Measurements from ENCODE around the gene DNAH10.

DNAH10 gene

DNA sequence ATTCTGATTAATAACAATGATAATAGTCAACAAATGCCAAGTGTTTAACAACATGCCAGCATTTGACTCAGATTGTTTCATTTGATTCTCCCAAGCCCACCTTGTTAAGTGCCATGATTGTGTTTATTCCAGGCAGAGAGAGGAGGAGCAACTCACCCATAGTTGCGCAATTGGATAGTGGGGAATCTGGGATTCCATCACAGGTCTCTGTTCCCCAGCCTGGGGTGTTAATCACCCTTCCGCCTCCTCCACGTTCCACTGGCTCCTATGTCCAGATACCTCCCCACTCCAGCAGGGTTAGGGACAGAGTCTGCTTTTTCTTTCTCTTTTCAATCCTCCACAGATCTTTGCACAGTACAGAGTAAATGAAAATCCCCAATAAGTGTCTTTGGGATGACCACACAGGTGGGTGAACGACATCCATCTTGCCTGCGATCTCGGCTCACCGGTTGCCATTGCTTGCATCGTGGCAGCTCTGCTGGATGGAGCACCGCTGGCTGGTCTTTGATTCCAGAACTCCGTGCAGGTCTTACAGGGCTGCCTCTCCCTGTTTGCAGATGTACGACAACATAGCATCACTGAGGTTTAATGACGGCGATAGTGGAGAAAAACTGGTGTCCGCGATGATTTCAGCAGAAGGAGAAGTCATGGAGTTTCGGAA, 78.8 kb downstream of the DNAH10 start:
- H3K9me3 ChIP-seq, result no peaks in the 10 kb centered on the region
- intact Hi-C loops (cut with DNase I; ENCODE audit: low total_unique reads), result no loop called here
- H3K4me1 ChIP-seq, result no peaks in the 10 kb centered on the region
- peaks cover 0 to 9% of the 10 kb centered on the region in 2 donors for H3K27me3 ChIP-seq
- no peak overlapping the region for H3K4me3 ChIP-seq
- no peak for DNase-seq
- no peak overlapping the region for H3K27ac ChIP-seq
- H3K36me3 ChIP-seq, result no peaks in the 10 kb centered on the region
- TF ChIP-seq CTCF (IDR thresholded peaks at IDR 0.05), result no peak

DNA sequence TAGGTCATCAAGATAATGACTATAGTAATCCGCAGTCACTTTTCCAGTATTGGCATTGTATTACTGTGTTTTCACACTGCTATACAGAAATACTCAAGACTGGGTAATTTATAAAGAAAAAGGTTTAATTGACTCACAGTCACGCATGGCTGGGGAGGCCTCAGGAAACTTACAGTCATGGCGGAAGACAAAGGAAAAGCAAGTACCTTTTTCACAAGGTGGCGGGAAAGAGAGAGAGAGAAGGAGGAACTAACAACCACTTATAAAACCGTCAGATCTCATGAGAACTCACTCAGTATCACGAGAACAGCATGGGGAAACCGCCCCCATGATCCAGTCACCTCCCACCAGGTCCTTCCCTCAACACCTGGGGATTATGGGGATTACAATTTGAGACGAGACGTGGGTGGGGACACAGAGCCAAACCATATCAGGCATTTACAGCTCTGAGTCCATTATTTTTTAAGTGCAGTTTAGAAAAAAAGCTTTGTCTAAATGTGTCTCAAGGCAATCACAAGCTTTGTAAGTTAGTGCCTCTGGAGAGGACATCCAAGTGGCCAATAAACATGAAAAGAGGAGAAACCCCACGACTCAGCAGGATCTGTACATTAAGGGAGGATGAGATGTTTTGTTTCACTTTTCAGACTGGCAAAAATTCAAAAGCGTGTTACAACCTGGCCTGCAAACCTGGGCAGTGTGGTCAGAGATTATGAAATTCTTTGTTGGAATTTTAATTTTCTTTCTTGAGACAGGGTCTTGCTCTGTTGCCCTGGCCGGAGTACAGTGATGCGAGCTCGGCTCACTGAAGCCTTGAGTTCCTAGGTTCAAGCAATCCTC, 82.0 kb downstream of the DNAH10 start:
- Histone ChIP-seq H3K4me1 (no peaks in the 10 kb centered on the region), H3K27ac (no peak overlapping the region), H3K4me3 (no peak overlapping the region), H3K27me3 (peaks cover 0 to 9% of the 10 kb centered on the region in 2 donors), H3K9me3 (no peaks in the 10 kb centered on the region), H3K36me3 (no peaks in the 10 kb centered on the region)
- DNase-seq, result no peak
- TF ChIP-seq CTCF (IDR thresholded peaks at IDR 0.05), result no peak
- intact Hi-C loops (cut with DNase I; ENCODE audit: low total_unique reads), result no loop called here

GRCh38 chr12:123845881-123846280, 83.8 kb downstream of the DNAH10 start:
- TF ChIP-seq CTCF (IDR thresholded peaks at IDR 0.05), result no peak
- Histone ChIP-seq H3K27ac (no peak overlapping the region), H3K27me3 (peaks cover 0 to 17% of the 10 kb centered on the region in 2 donors), H3K4me1 (no peaks in the 10 kb centered on the region), H3K36me3 (no peaks in the 10 kb centered on the region), H3K4me3 (no peak overlapping the region), H3K9me3 (no peaks in the 10 kb centered on the region)
- intact Hi-C loops (cut with DNase I; ENCODE audit: low total_unique reads), result no loop called here
- DNase-seq, result no peak

GRCh38 chr12:123846340-123846739, 84.2 kb downstream of the DNAH10 start:
- no peak overlapping the region for H3K4me3 ChIP-seq
- no peak overlapping the region for H3K27ac ChIP-seq
- H3K9me3 ChIP-seq, result no peaks in the 10 kb centered on the region
- H3K36me3 ChIP-seq, result no peaks in the 10 kb centered on the region
- H3K27me3 ChIP-seq, result peaks cover 0 to 15% of the 10 kb centered on the region in 2 donors
- H3K4me1 ChIP-seq, result no peaks in the 10 kb centered on the region
- no peak for DNase-seq
- no peak for TF ChIP-seq CTCF (IDR thresholded peaks at IDR 0.05)
- intact Hi-C loops (cut with DNase I; ENCODE audit: low total_unique reads), result no loop called here

- Histone ChIP-seq H3K9me3 (no peaks in the 10 kb centered on the region), H3K4me3 (no peak overlapping the region), H3K36me3 (no peaks in the 10 kb centered on the region), H3K4me1 (no peaks in the 10 kb centered on the region), H3K27ac (no peak overlapping the region), H3K27me3 (peaks cover 0 to 13% of the 10 kb centered on the region in 2 donors)
- no peak for DNase-seq
- TF ChIP-seq CTCF (IDR thresholded peaks at IDR 0.05), result no peak
- intact Hi-C loops (cut with DNase I; ENCODE audit: low total_unique reads), result no loop called here
Observed at GRCh38 chr12:123847019-123847418, 84.9 kb downstream of the DNAH10 start.
